Mesenteric fat pad (tissue), 1 donor: ENCODE measurements around the gene UBR3. TPM values are rescaled to one million over a fixed set of nuclear protein-coding genes. Genes with fewer than 3 reads are reported as not detected.

Experiments used
- DNase-seq: peaks from one replicate; pipeline ENCODE4 v3.0.0-alpha.2; 2020; ENCODE audit warnings: low spot score
- total RNA-seq: library from RNA; stranded (reverse); fragmentation: NEBNext Ultra II Directional; extraction: Animal tissue kit (Norgen Biotek cat#: 25700); gene quantifications from one replicate; pipeline ENCODE4 v1.2.1, GENCODE V29; 2021
- donor health status: DM: yes; HTN: yes; CAD: no.

Gene UBR3
- total RNA-seq, 1 donor from 2014 or later: 62.9 TPM

- DNase-seq: no peak
Observed at GRCh38 chr2:169999054-169999453, 171.8 kb downstream of the UBR3 start.

GRCh38 chr2:170002096-170002495, 174.8 kb downstream of the UBR3 start:
- DNase-seq: no peak

- DNase-seq: no peak
Observed at GRCh38 chr2:170005702-170006101, 178.4 kb downstream of the UBR3 start.

GRCh38 chr2:170006587-170007325, 179.5 kb downstream of the UBR3 start:
- DNase-seq: no peak

- no peak for DNase-seq
Observed at GRCh38 chr2:170009209-170009608, 182.0 kb downstream of the UBR3 start.

GRCh38 chr2:170012773-170013172, 185.5 kb downstream of the UBR3 start:
- no peak for DNase-seq

GRCh38 chr2:170013802-170014551, 186.7 kb downstream of the UBR3 start:
- no peak for DNase-seq

- DNase-seq: no peak
Observed at GRCh38 chr2:170014769-170015168, 187.5 kb downstream of the UBR3 start.

GRCh38 chr2:170017860-170018532, 190.7 kb downstream of the UBR3 start:
- no peak for DNase-seq

- DNase-seq: no peak
Observed at GRCh38 chr2:170019060-170019805, 192.0 kb downstream of the UBR3 start.

- DNase-seq: no peak
Observed at GRCh38 chr2:170020777-170021176, 193.5 kb downstream of the UBR3 start.

GRCh38 chr2:170022692-170023091, 195.4 kb downstream of the UBR3 start:
- no peak for DNase-seq

GRCh38 chr2:170024721-170025120, 197.5 kb downstream of the UBR3 start:
- no peak for DNase-seq

GRCh38 chr2:170025223-170025622, 198.0 kb downstream of the UBR3 start:
- no peak for DNase-seq

- no peak for DNase-seq
Observed at GRCh38 chr2:170026361-170026760, 199.1 kb downstream of the UBR3 start.

GRCh38 chr2:170029551-170029950, 202.3 kb downstream of the UBR3 start:
- DNase-seq: no peak

GRCh38 chr2:170030040-170030439, 202.8 kb downstream of the UBR3 start:
- no peak for DNase-seq

GRCh38 chr2:170031288-170031687, 204.0 kb downstream of the UBR3 start:
- DNase-seq: no peak

GRCh38 chr2:170034596-170034995, 207.3 kb downstream of the UBR3 start:
- no peak for DNase-seq

- DNase-seq: no peak
Observed at GRCh38 chr2:170038734-170039133, 211.5 kb downstream of the UBR3 start.

- no peak for DNase-seq
Observed at GRCh38 chr2:170039401-170040172, 212.3 kb downstream of the UBR3 start.
